GM18858 (cell line): ENCODE data around the gene IL12A.

Source experiments
- ATAC-seq: cut with Tn5 transposase; IDR thresholded peaks from one replicate; pipeline ENCODE4 v1.9.1; 2021; ENCODE audit not compliant: unreplicated experiment

Gene IL12A

DNA sequence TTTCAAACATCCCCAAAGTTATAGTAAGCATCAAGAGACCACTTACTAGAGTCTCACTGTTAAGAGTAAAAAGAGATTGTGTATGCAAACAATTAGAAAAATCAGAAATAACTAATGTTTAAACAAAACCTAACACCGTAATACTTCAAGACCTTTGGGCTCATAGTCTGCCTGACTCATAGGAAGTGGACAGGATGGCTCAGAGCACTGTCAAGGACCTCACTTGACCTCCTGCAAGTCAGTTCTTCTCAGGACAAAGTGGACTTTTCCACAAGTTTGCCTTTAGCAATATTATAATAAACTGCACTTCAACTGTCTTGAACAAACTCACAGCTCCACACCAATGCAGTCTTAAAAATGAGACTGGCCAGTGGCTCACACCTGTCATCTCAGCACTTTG is 34.8 kb downstream of the IL12A start:
- no peak for ATAC-seq

DNA sequence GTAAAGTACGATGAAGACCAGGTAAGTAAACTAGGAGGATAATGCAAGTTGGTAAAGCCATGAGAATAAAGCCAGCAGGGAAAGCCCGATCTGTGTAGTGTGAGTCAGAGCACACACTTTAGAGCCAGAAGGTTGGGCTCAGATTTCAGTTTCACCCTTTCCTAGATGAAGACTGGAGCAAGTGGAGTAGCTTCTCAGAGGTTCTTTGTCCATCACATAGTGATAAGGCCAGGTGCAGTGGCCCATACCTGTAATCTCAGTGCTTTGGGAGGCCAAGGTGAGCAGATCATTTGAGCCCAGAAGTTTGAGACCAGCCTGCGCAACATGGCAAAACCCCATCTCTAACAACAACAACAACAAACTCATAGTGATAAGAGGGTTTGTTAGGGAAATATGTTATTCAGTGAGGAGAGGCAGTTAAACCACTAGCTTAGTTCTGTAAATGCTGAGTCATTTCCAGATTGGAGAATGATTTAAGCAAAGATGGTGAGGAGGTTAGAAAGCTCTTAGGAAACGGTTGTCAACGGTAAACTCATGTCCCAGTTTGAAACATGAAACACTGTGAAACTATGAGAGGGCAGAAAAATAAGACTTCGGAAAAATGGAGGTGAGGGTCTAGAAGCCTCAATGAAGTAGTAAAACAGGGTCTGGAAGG is 39.0 kb downstream of the IL12A start:
- peak; percentile 97 for ATAC-seq

DNA sequence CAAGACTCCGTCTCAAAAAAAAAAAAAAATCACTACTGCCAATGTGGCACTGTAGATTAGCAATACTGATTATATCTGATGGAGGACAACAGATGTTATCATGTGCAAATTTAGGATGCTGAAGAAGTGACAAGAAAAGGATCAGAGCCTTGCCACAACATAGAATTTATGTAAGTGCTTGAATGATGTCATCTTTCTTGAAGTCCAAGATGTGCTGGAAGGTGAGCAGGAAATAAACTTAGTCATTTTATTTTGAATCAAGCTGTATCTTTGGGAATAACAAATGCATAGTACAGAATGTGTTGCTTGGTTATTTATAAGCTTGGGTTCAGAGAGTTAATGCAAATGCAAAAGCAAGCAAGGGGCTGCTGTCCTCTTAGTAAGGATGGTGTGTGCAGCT is 47.1 kb downstream of the IL12A start:
- no peak for ATAC-seq

DNA sequence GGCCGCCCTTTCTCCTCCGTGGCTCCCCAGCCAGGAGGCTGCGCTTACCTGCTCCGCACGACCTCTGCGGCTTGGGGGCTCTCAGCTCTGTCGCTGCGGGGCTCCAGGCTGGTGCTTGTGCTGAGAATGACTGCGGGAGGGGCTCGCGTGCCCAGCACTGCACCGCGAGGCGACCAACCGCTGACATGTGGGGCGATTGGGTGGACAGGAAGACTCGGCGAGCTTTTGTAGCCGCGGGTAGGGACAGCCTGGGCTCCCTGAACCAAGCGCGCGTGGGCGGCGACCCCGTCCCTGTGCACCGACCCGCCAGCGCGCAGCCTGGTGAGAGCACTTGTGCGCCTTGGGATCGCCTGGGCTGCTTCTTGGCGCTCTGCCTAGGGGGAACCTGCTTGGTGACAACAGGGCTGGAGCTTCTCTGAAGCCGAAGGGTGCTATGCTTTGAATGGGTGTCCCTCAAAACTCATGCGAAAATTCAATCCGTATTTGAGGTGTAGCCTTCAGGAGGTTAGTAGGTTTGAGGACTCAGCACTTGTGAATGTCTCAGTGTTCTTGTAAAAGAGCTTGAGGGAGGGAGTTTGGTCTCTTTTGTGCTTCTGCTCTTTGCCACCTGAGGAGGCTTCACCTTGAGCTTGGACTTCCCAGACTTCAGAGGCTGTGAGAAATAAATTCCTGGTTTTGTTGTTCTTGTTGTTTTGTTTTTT is 50.4 kb downstream of the IL12A start:
- ATAC-seq: no peak

DNA sequence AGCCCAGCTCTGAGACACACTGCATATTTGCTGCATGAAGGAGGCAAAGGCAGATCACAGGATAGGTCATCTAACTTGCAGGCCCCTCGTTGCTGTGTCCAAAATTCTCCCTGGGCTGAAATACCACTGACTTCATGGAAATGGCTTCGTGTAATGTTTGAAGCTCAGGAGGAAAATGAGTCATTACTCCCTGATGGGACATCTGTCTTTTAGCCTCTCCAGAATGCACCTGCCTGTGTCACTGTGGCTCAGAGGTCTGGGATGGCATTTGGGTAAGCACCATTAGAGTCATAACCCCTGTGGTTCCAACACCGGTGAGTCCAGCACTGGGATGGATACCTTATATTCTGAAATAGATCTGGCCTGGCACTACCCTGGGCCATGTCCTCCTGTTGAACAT is 51.5 kb downstream of the IL12A start:
- ATAC-seq: no peak

DNA sequence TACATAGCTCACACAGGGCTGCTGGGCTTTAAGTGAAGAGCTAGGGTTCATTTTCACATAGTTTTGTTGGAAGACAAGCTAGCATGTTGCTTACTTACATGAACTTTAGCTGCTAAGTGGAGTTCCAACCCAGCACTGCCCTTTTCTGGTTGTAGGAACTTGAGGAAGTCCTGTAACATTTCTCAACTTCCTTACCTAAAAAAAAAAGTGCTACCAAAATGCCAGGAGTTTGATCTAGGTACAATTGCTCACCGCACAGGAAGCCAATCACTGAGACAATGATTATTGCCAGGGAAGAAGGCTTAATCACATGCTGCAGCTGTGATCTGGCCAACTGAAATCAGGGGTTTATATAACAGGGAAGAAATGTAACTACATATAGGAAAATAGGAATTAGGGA is 52.8 kb downstream of the IL12A start:
- no peak for ATAC-seq

DNA sequence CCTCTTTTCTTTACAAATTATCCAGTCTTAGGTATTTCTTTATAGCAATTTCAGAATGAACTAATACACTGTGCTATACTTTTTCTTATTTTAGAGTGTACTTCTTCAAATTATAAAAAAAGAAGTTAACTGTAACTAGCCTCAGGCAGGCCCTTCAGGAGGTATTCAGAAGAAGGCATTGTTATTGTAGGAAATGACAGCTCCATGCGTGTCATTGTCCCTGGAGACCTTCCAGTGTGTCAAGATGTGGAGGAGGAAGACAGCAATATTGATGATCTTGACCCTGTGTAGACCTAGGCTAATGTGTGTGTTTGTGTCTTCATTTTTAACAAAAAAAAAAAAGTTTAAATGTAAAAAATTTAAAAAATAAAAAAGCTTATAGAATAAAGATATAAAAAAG is 55.5 kb downstream of the IL12A start:
- ATAC-seq: no peak
